Measurements from ENCODE around the gene C4orf50.
"Not testable (repeated sequence)": the region's sequence is repeated elsewhere in the genome, so short reads cannot be mapped to it uniquely, and the experiment has no call there.

Gene C4orf50

DNA sequence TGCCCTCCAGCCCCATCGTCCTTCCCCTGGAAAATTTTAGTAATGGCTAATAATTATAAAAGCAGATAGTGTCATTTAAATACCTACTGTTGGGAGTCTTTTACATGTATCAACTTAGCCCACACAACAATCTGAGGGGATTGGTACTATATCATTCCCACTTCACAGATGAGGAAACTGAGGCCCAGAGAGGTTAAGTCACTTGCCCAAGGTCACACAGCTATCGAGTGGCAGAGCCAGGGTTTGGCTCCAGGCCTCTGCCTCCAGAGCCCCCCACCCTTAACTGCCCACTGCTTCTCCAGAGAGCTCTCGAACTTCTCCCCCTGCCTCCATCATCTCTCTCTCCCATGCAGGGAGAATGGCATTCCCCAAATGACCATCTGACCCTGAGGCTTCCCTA is 7.4 kb downstream of the C4orf50 start:
- no peaks in the 10 kb centered on the region for H3K36me3 Mint-ChIP-seq
- H3K9me3 Mint-ChIP-seq: no peaks in the 10 kb centered on the region
- H3K27ac Mint-ChIP-seq: no peak overlapping the region
- peaks cover 9% of the 10 kb centered on the region for H3K27me3 Mint-ChIP-seq
- H3K4me3 Mint-ChIP-seq: no peak overlapping the region
- no peaks in the 10 kb centered on the region for H3K4me1 Mint-ChIP-seq

DNA sequence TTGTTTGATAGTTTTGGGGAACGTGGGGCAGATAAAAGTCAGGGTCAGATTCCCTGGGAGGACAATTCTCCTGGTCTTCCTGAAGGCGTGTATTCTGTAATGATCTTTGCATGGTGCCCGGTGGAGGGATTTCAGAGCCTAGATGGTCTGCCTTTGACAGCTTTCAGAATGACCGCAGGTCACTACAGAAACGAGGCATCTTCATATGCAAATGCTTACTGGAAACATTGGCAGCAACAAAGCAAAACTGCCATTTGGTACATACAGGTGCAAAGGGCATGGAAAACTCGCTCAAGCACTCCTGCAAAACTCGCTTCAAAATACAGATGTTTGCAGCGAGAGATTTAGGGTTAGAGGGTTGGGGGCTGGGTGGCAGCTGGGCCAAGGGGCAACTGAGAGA is 8.8 kb downstream of the C4orf50 start:
- Mint-ChIP-seq H3K27me3 (peaks cover 9% of the 10 kb centered on the region), H3K36me3 (no peaks in the 10 kb centered on the region), H3K4me3 (no peak overlapping the region), H3K4me1 (no peaks in the 10 kb centered on the region), H3K9me3 (no peaks in the 10 kb centered on the region), H3K27ac (no peak overlapping the region)

DNA sequence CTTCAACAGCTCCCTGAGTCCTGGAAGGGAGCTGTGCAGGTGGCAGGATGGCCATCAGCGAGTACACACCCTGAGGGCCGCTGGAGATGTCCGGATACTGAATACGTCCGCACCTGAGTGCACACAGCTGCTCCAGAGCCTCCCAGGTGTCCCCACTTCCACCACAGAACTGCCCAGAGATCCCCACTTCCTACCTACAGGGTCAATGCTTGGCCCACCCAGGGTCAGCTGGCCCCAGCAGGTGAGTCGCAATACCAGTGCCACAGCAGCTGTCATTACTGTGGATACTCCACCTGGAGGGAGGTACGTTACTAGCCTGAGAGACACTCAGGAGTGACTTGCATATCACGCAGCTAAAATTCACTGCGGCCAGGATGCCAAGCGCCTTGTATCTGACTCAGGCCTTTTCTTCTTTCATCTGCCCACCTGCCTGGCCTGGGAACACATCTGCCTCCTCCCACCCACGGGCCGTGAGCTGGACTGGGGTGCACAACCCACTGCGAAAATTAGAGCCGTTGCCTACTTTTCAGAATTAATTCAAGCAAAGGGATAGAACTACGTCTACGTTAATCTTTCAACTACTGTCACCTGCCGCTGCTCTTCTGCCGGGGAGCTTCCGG is 9.4 kb downstream of the C4orf50 start:
- Mint-ChIP-seq H3K4me1 (no peaks in the 10 kb centered on the region), H3K9me3 (no peaks in the 10 kb centered on the region), H3K27me3 (peaks cover 9% of the 10 kb centered on the region), H3K36me3 (no peaks in the 10 kb centered on the region), H3K27ac (no peak overlapping the region), H3K4me3 (no peak overlapping the region)

DNA sequence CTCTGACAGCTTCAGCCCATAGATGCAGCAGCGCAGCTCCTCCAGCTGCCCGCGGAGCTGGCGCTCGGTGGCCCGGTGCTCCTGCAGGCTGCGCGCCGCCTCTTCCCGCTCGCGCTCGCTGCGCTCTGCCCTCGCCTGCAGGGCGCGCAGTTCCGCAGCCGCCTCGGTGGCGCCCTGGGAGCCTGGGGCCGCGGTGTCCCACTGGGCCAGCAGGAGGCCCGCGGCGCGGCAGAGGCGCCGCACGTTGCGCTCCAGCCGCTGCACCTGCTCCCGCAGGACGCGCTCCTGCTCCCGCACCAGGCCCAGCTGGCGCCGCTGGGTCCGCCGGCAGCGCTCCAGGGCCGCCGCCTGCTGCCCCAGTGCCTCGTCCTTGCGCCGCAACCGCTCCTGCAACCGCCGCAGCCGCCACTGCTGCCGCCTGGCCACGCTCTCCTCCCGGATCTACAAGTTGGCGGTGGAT is 10.1 kb downstream of the C4orf50 start:
- H3K4me1 Mint-ChIP-seq: no peaks in the 10 kb centered on the region

DNA sequence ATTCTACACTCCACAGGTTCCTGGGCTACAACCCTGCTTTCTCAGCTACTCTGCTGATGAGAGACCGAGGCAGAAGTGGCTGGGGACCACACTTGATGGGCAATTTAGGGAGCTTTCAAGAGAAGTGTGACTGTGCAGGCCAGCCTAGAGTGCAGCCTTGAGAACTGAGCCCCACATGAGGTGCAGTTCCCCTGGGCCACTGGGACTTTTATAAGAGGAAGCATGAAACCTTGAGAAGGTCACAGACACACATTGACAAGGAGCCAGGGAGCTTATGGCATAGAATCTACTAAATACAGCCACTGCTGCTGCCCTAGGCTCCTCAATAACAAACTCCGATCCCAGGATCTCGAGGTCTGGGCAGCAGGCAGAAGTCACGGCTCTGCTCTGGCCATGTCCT is 13.1 kb downstream of the C4orf50 start:
- H3K36me3 Mint-ChIP-seq: no peaks in the 10 kb centered on the region
- H3K9me3 Mint-ChIP-seq: no peaks in the 10 kb centered on the region
- H3K4me3 Mint-ChIP-seq: no peak overlapping the region
- H3K27me3 Mint-ChIP-seq: peaks cover 6% of the 10 kb centered on the region
- no peak overlapping the region for H3K27ac Mint-ChIP-seq
- no peaks in the 10 kb centered on the region for H3K4me1 Mint-ChIP-seq

More for the DNA sequence above, 10.1 kb downstream of the C4orf50 start:
- Mint-ChIP-seq H3K4me3 (no peak overlapping the region), H3K36me3 (no peaks in the 10 kb centered on the region), H3K9me3 (no peaks in the 10 kb centered on the region), H3K27ac (no peak overlapping the region), H3K27me3 (peaks cover 9% of the 10 kb centered on the region)

DNA sequence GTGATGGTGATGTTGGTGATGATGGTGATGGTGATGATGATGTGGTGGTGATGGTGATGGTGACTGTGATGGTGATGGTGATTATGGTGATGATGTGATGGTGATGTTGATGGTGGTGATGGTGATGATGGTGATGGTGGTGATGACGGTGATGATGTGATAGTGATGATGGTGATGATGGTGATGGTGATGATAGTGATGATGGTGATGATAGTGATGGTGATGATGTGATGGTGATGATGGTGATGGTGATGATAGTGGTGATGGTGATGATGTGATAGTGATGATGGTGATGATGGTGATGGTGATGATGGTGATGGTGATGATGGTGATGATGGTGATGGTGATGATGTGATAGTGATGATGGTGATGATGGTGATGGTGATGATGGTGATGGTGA is 14.7 kb downstream of the C4orf50 start:
- H3K4me1 Mint-ChIP-seq: not testable (repeated sequence)

DNA sequence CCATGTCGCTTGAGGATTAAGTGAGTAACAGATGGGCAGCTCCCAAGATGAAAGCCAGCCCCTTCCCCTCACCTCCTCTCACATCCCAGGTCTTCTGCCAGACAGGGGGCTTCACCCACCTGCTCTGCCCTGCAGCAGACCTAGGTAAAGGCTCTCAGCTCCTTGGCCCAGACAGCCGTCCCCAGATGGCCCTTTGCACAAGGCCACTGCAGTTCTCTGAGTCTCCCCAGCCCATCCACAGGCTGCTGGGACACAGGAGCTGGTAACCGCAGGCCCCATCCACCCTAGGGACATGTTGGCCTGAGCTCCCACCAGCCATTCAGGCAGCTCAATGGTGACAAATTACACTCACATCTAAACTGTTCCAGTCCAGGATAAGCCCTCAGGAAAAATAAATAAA is 15.3 kb downstream of the C4orf50 start:
- H3K27me3 Mint-ChIP-seq: peaks cover 5% of the 10 kb centered on the region

More for the DNA sequence above, 14.7 kb downstream of the C4orf50 start:
- H3K36me3 Mint-ChIP-seq, H3K27ac Mint-ChIP-seq, H3K4me3 Mint-ChIP-seq, H3K27me3 Mint-ChIP-seq, H3K9me3 Mint-ChIP-seq: not testable (repeated sequence)

DNA sequence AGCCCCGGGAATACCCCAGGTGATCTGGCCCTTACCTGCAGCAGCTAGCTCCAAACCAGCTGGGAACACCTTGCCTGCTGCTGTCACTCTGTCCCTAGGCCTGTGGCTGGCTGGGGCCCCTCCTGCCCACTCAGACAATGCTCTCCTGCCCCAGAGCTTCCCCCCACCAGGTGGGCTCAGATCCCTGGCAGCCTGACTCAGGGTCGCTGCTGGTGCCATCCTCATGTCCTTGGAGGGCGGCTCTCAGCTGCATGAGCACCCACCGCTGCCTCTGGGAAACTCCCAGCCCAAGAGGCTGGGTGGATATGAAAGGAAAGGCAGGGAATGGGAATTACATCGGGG is 15.8 kb downstream of the C4orf50 start:
- Mint-ChIP-seq H3K36me3 (no peaks in the 10 kb centered on the region), H3K27ac (no peak overlapping the region), H3K9me3 (no peaks in the 10 kb centered on the region), H3K27me3 (peaks cover 5% of the 10 kb centered on the region), H3K4me3 (no peak overlapping the region), H3K4me1 (no peaks in the 10 kb centered on the region)

More for the DNA sequence above, 15.3 kb downstream of the C4orf50 start:
- Mint-ChIP-seq H3K9me3 (no peaks in the 10 kb centered on the region), H3K4me3 (no peak overlapping the region), H3K4me1 (no peaks in the 10 kb centered on the region), H3K27ac (no peak overlapping the region), H3K36me3 (no peaks in the 10 kb centered on the region)

DNA sequence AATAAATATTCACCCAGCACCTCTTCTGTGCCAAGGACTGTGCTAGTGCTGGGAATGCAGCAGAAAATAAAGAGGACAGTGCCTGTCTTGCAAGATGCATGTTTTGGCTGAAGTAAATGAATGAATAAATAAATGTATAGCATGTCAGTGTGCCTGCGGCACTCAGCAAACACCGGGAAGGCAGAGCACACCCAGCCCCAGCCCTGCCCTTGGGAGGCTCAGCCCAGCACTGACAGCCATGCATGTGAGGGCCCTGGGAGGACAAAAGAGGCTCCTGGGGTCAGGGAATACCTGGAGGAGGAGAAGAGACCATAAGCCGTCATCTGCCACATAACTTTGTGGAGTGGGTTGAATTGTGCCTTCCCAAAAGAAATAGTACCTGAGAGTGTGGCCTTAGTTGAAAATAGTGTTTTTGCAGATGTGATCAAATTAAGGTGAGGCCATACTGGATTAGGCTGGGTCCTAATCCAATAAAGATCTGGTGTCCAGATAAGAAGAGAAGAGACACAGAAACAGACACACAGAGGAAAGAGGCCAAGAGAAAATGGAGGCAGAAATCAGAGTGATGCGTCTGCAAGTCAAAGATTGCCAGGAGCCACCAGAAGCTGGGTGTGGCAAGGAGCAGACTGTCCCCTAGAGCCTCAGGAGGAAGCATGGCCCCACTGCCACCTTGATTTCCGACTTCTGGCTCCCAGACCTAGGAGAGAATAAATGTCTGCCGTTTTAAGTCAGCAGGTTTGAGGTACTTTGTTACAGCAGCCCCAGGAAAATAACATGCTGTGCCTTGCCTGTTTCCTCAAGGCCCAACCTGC is 16.3 kb downstream of the C4orf50 start:
- Mint-ChIP-seq H3K4me3 (no peak overlapping the region), H3K36me3 (no peaks in the 10 kb centered on the region), H3K9me3 (no peaks in the 10 kb centered on the region), H3K27ac (no peak overlapping the region), H3K4me1 (no peaks in the 10 kb centered on the region), H3K27me3 (peaks cover 4% of the 10 kb centered on the region)

DNA sequence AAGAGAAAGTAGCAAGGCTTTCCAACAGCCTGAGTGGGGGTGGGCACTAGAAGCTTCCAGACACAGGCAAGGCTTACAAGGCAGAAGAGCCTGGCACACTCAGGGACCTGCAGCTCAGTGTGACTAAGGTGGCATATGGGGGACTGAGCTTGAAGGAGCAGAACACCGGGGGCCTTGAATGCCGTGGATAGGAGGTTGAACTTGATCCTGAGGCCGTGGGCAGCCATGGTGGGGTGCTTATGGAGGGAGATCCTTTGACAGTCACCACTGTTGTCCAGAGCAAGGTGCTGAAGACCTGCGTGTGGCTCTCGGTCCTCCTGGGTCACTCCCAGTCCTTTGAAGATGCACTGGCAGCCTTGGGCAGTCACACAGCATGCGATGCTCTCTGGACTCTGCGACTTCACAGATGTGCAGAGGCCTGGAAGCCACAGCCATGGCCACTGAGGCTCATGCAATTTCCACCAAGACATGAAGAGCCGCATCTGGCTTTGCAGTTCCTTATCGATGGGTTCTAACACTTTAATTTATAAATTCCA is 18.3 kb downstream of the C4orf50 start:
- H3K9me3 Mint-ChIP-seq: no peaks in the 10 kb centered on the region
- H3K4me1 Mint-ChIP-seq: no peaks in the 10 kb centered on the region
- no peak overlapping the region for H3K4me3 Mint-ChIP-seq
- H3K27ac Mint-ChIP-seq: no peak overlapping the region
- H3K27me3 Mint-ChIP-seq: peaks cover 3% of the 10 kb centered on the region
- H3K36me3 Mint-ChIP-seq: no peaks in the 10 kb centered on the region

DNA sequence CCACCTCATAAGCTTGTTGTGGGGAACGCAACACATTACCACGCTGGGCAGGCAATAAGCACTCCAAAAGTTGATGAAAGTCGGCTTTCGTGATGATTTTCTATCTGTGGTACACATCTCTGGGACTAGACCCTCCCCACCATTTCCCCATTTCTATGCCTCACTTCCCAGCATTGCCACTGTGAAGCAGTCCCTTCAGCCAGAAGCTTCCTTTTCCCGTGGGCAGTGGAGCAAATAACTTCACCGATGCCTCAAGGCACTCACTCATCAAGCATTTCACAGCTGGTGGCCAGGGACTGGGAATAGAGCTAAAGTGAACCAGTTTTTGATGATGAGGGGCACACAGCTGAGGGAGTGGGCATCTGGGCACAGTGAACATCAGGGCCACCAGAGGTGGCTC is 18.9 kb downstream of the C4orf50 start:
- H3K27me3 Mint-ChIP-seq: peaks cover 3% of the 10 kb centered on the region
- H3K27ac Mint-ChIP-seq: no peak overlapping the region
- H3K36me3 Mint-ChIP-seq: no peaks in the 10 kb centered on the region
- no peak overlapping the region for H3K4me3 Mint-ChIP-seq
- H3K4me1 Mint-ChIP-seq: no peaks in the 10 kb centered on the region
- H3K9me3 Mint-ChIP-seq: no peaks in the 10 kb centered on the region

DNA sequence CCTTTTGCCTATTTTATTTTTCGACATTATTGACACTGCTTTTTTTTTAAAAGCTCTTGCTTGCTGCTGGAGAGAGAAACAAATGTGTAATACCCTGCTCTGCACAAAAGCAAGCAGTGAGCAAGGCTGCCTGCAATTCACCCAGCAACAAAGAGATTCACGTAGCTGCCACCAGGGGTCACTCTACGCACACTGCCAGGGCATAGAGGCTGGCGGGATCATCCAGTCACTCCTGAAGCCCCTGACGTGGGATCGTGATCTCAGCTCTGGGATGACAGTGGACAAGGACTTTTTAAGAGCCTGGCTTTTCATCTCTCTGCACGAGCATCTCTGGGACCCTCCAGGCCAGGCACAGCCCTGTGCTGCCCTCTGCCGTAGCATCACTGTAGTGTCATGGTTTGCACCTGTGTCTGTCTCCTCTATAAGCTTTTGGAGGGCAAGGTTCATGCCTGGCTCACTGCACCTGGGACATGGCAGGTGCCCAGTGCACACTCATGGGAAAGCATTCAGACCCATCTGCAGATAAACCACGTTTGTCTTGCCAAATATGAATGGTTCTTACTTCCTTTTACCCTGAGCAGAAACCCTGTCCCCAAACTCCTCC is 19.8 kb downstream of the C4orf50 start:
- Mint-ChIP-seq H3K36me3 (no peaks in the 10 kb centered on the region), H3K27ac (no peak overlapping the region), H3K27me3 (peaks cover 3% of the 10 kb centered on the region), H3K9me3 (no peaks in the 10 kb centered on the region), H3K4me1 (no peaks in the 10 kb centered on the region), H3K4me3 (no peak overlapping the region)

DNA sequence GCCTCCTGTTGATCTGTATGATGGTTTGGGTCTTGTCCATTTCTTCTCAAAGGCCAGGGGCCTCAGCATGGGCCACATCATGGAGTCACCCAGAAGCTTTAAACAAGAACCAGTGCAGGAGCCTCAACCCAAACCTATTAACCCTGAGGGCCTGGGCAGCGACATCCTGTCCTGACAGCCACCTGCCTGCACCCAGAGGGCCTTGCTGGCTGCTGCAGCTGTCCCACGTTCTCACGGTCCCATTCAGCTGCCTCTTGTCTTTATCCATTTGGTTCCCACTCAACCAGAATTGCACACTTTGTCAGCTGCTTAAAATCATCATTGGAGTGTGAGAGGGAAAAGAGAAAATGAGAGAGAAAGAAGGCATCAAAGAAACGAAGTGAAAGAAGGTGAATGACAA is 21.6 kb downstream of the C4orf50 start:
- H3K9me3 Mint-ChIP-seq: no peaks in the 10 kb centered on the region

DNA sequence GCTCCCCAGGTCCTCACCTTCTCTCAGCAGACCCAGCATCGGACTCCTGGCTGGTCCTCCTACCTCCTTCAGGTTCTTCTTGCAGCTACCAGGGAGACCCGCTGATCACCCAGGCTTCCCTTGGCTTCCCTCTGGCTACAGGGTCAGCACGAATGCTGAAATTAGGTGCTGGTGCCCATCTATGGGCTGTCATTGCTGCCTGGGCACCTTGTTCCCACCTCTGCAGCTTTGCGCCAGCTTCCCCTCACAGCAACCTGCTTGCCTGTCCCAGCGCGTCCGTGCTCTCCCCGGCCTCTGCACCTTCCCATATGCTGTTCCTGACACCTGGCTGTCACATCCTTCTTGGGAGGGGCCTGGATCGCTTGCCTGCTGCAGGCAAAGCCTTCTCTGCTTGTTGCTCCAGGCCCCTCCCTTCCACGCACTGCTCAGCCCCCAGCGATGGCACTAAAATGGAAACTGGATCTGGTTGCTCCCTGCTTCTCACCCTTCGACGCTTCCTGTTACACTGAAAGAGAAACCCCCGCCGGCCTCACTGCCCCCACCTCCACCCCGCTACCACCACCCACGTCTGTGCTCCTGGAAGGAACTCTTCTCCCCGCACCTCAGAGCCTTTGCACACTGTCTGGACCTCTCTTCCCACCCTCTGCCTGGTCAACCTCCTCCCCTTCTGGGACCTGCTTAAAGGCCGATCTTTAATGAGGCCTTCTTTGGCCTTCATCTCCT is 22.2 kb downstream of the C4orf50 start:
- Mint-ChIP-seq H3K9me3 (no peaks in the 10 kb centered on the region), H3K4me3 (no peak overlapping the region), H3K27me3 (peaks cover 3% of the 10 kb centered on the region), H3K36me3 (no peaks in the 10 kb centered on the region), H3K27ac (no peak overlapping the region), H3K4me1 (no peaks in the 10 kb centered on the region)

More for the DNA sequence above, 21.6 kb downstream of the C4orf50 start:
- peaks cover 3% of the 10 kb centered on the region for H3K27me3 Mint-ChIP-seq
- H3K4me1 Mint-ChIP-seq: no peaks in the 10 kb centered on the region
- H3K4me3 Mint-ChIP-seq: no peak overlapping the region
- peak overlapping the region; percentile 20 for H3K27ac Mint-ChIP-seq
- H3K36me3 Mint-ChIP-seq: no peaks in the 10 kb centered on the region

DNA sequence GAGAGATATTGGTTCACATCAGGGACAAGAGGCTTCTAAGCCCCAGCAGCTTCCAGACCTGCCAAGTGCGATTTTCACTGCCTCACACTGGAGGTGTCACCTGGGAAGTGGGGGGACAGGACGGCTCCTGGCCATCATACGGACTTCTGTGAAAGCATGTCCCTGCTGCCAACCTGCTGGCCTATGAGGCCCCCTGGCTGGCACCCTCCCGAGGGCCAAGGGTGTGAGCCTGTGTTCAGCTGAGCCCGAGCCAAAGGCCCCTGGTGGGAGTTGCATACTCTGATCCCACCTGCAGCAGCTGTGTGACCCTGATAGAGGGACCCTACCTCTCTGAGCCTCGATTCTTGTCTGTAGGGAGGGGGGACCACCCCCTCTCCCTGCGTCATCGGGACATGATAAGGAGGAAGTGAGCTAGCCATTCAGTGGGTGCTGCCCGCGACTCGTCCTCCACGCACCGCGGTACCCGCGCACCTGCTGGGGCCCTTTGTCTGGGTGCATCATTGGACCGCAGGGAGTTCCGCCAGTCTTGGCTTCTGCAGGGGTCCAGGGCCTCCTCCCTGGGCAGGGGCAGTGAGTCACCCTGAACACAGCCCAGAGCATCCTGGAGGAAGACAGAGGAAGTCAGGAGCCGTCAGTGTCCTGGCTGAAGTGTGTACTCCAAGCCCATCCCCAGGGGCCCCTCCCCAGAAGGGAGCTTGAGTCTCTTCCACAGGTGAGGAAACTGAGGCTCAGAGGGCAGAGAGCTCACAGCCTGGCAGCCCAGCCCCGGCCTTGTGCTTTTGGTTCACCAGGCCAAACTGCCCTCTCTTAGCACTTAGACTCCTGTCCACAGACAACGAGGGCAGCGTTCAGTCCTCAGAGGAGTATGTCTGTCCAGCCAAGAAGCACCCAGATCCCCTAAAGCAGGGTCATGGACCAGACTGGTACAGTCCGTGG is 24.1 kb downstream of the C4orf50 start:
- no peaks in the 10 kb centered on the region for H3K4me1 Mint-ChIP-seq
- H3K9me3 Mint-ChIP-seq: no peaks in the 10 kb centered on the region
- no peak overlapping the region for H3K4me3 Mint-ChIP-seq
- no peaks in the 10 kb centered on the region for H3K36me3 Mint-ChIP-seq
- peaks cover 2% of the 10 kb centered on the region for H3K27me3 Mint-ChIP-seq
- H3K27ac Mint-ChIP-seq: no peak overlapping the region
